ENCODE measurements around the gene SUN3.
"Not testable (repeated sequence)": the region's sequence is repeated elsewhere in the genome, so short reads cannot be mapped to it uniquely, and the experiment has no call there.

SUN3 gene

DNA sequence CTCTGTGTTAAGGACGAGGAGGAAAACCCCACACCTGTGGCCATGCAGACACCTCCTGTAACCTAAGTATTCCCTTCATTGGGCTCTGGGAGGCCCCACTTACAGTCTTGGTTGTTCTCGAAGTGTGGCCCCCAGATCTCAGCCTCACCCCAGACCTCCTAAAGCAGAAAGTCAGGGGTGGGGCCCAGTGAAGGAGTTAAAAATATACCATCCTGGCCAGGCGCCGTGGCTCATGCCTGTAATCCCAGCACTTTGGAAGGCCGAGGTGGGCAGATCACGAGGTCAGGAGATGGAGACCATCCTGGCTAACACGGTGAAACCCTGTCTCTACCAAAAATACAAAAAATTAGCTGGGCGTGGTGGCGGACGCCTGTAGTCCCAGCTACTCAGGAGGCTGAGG, 86.3 kb downstream of the SUN3 start:
- DNase-seq: not testable (repeated sequence)

DNA sequence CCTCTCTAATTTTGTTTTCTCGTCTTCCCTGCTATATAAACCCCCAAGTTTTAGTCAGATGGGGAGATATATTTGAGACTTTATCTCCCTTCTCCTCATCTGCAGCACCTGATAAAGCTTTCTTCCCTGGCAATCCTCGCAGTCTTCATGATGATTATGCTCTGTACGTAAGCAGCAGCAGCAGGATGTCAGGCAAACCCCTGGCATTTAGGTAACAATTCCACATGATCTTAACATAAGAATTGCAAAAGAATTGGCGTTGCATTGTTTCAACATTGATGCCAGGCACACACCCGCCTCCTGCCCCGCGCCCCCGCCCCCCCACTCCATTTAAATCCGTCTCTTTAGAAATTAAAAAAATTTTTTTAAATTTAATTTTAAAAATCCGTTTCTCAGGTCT, 86.8 kb downstream of the SUN3 start:
- DNase-seq: no peak

DNA sequence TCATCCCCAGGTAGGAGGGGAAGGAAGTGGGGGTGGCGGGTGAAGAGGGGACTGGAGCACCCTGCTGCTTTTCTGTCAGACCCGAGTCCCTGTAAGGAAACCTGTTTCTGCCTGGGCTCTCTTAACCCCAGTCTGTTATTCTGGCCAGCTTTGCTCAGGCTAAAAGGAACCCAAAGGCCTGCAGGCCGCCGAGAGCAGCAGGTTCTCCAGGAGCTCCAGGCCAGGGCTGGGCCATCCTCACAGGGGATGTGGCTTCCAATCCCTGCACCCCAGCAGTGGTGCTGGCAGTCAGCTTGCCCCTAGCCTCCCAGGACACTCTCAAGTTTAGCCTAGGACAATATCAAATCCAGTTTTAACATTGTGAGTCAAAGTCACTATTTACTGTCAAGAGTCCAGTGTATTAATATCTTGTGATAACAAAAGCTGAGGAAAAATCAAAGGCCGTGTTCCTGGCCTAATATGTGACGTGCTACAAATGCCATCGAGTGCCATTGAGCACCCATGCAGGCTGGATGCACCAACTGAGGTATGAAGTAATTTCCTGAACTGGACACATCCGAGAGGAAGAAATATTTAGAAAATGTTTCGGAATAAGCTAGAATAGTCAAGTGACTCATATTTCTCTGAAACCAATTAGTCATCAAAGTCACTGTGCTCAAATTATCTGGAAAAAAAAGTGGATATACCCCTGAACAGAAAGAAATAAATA, 87.6 kb downstream of the SUN3 start:
- no peak for DNase-seq

DNA sequence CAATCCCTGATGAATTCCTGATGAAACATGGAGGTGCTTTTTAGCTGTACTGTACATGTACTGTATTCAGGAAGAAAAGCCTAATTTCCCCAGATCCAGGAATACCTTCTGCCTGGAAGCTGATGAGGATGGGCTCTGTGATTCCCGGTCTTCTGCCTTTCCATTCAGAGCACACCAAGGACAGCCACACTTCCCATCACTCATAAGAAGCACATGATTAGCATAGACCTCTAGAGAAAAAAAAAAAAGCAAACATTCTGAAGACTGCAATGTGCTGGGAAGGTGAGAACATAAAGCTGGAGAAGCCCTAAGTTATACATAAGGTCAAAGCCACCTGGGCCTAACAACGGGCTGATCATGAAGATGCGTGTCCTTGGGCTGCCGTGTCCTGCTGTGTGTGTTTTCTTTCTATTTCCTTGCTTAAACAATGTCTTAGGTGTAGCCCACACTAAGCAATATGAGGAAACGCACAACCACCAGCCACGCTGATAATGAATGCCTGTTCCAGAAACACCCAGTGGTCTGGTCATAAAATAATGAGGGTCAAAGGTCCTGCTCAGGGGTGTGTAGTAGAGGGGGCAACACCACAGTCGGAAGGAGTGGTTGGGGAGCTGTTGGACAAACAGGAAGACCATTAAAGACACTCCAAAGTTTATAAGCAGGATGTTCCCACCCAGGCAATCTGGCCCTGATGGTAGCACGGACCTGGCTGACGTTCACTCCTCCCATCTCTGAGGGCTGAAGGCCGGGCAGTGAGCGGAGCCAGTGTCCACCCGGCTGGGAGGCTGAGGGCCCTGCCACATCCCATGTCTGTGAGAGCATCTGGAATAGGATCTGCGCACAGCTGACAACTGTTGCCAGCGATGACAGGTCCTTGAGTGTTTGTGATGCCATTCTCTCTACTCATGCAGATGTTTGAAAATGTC, 88.6 kb downstream of the SUN3 start:
- no peak for DNase-seq

DNA sequence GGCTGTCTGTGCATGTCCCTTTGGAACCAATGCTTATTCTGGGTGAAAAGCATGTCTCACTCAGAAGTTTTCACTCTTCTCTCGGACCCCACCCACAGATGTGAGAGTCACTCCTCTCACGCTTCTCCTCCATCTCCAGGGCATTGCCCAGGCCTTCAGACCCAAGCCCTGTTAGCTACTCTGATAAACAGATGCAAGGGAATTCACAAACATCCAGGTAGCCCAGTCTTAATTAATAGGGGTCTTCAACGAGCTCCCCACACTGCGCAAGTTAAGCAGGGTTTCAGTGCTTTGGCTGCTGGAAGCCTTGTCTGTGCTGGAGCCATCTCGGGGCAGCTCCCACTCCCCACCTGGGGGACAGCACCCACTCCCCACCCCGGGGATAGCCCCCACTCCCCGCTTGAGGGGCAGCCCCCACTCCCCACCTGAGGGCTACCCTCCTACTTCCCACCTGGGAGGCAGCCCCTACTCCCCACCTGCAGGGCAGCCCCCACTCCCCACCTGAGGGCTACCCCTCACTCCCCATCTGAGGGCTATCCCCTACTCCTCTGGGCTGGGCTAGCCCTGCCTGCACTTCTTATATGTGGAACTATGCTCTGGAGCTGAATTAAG, 89.4 kb downstream of the SUN3 start:
- DNase-seq: no peak

DNA sequence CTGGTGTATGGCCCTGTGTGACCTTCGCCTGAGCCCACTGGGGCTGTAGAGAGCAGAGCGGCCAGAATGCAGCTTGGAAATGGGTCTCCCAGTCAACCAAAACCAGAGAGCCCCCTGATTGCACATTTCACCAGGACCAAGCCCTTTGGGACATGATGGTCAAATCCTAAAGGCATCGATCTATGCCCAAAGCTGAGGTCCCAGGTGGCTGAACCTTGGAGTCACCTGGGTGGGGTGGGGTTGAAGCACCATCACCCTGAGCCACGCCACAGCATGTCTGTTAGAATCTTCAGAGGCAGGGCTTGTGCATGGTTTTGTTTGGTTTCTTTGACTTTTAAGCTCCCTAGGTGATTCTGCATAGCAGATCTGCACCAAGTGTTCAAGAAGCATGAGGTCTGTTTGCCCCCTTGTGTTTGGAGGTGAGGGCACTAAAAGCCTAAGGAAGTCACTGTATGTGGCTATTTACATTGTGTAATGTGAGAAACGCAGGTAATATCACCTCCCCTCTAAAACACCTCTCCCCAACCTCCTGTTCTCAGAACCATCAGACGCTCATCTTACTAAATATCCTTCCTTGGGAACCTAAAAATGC, 90.2 kb downstream of the SUN3 start:
- no peak for DNase-seq

DNA sequence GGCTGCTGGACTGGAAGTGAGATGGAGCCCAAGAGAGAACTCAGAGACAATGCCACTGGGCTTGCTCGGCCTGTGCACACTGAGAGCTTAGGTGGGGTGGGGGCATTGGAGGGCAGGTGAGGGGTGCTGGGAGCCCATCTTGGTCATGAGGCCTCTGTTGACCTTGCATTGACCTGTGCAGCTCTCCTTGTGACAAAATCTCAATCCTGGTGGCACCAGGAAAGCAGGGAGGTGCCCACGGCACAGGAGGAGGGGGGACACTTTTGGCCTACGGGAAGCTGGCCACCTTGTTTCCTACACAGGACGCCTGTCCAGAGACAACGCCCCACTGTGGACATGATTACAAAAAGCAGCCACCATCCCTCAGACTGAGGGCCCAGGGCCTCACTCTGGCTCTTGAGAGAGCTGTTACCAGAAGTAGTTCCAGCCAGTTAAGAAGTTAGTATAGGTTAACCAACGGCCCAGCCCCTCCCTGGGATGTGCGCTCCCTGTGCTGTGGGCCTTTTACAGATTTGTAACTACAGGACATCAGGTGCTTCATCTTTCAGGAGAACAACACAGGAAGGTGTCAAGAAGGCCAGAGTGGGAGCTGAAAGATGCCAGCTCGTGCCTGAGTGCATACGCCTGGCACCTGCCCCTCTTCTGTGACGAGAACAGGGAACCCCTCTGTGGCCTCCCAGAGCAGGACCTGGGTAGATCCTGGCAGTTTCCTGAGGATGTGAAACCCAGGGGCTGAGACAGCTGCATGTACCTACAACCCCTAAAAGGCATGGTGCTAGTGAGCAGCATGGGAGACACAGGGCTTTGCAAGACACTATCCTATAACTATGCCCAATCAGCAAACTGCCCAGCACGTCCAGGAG, 91.0 kb downstream of the SUN3 start:
- DNase-seq: no peak
